Smooth muscle cell (in vitro differentiated cells): Measurements from ENCODE around the gene ARHGEF28. TPM values are rescaled to one million over a fixed set of nuclear protein-coding genes. Genes with fewer than 3 reads are reported as not detected.

ENCODE experiments used
- DNase-seq: peaks from one replicate; lab custom pipeline; 2025; ENCODE audit not compliant: unreplicated experiment; lab: John Stamatoyannopoulos, UW
- H2AFZ ChIP-seq: fragments of 200-600 bp; sonication (generic); 2 replicates; pipeline ENCODE4 v1.6.0; 2016; ENCODE audit warnings: antibody characterized with exemption, low read depth, mild to moderate bottlenecking
- H3F3A ChIP-seq: fragments of 200-600 bp; sonication (generic); 2 replicates; pipeline ENCODE4 v1.6.0; 2017; ENCODE audit warnings: antibody characterized with exemption, low read depth
- H3K27ac ChIP-seq: fragments of 200-600 bp; sonication (generic); 2 replicates; pipeline ENCODE4 v1.5.1; 2016; ENCODE audit warnings: low read depth, mild to moderate bottlenecking
- H3K27me3 ChIP-seq: fragments of 200-600 bp; sonication (generic); 2 replicates; pipeline ENCODE4 v1.6.1; 2016; ENCODE audit warnings: low read depth, mild to moderate bottlenecking
- H3K36me3 ChIP-seq: fragments of 200-600 bp; sonication (generic); 2 replicates; pipeline ENCODE4 v1.5.1; 2016; ENCODE audit warnings: low read depth
- H3K4me1 ChIP-seq: fragments of 200-600 bp; sonication (generic); 2 replicates; pipeline ENCODE4 v1.5.1; 2016; ENCODE audit warnings: low read depth
- H3K4me2 ChIP-seq: fragments of 200-600 bp; sonication (generic); 2 replicates; pipeline ENCODE4 v1.6.0; 2016; ENCODE audit warnings: mild to moderate bottlenecking
- H3K4me3 ChIP-seq: fragments of 200-600 bp; sonication (generic); 2 replicates; pipeline ENCODE4 v1.5.1; 2016; ENCODE audit warnings: mild to moderate bottlenecking
- H3K79me2 ChIP-seq: fragments of 200-600 bp; sonication (generic); 2 replicates; pipeline ENCODE4 v1.6.0; 2016; ENCODE audit warnings: low read depth, mild to moderate bottlenecking
- H3K9ac ChIP-seq: fragments of 200-600 bp; sonication (generic); 2 replicates; pipeline ENCODE4 v1.6.0; 2016; ENCODE audit warnings: low read depth
- H3K9me3 ChIP-seq: fragments of 200-600 bp; sonication (generic); replicated peaks from 2 replicates; pipeline ENCODE4 v1.5.1; 2016; ENCODE audit warnings: low read depth
- H4K20me1 ChIP-seq: fragments of 200-600 bp; sonication (generic); 2 replicates; pipeline ENCODE4 v1.6.0; 2016; ENCODE audit warnings: low read depth
- CTCF ChIP-seq: fragments of 200-600 bp; sonication (generic); IDR thresholded peaks from 2 replicates; pipeline ENCODE4 v1.5.1; 2017; ENCODE audit warnings: borderline replicate concordance, mild to moderate bottlenecking, antibody characterized with exemption; ENCODE audit not compliant: insufficient read depth, poor library complexity, severe bottlenecking
- WGBS: methylation state at CpG from one replicate; pipeline ENCODE4 v1.1.7; 2016; ENCODE audit warnings: low lambda C conversion rate; 5-methylcytosine and 5-hydroxymethylcytosine counted together
- polyA plus RNA-seq: library from polyadenylated mRNA; unstranded; fragments of >200 nt; fragmentation: Nextera tagmentation; extraction: Ambion mirVana; gene quantifications from 2 replicates; pipeline ENCODE4 v1.2.1, GENCODE V29; 2016
- total RNA-seq: library from RNA; depleted of rRNA; stranded (reverse); fragments of >200 nt; gene quantifications from 2 replicates; pipeline ENCODE4 v1.2.3, GENCODE V29; 2014

Gene ARHGEF28
- total and polyA plus RNA-seq, 2 experiments from 2014 or later: 0.19 to 0.90 TPM

DNA sequence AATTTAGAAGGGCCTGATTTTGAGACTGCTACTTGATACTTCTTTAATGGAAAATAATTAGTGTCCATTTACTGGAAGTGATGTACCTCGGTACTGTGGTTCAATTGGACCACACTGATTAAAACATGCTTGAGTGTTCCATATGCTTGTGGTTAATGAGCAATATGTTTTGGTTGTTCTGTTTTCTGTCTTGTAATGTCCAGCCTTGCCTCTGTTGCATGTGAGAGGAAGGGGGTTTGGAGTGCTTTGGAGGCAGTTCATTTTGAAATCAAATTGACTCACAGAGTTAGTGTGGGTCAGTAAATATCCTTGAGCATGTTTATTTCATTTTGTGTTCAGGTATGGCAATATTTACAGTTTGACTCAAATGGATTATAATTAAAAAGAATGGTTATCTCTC, 334.4 kb downstream of the ARHGEF28 start:
- Histone ChIP-seq H3K4me2 (no peak overlapping the region), H3F3A (no peaks in the 10 kb centered on the region), H3K27ac (no peak overlapping the region), H3K9me3 (no peaks in the 10 kb centered on the region), H3K27me3 (no peaks in the 10 kb centered on the region), H3K9ac (no peak overlapping the region), H3K79me2 (no peaks in the 10 kb centered on the region), H3K36me3 (no peaks in the 10 kb centered on the region), H2AFZ (no peak overlapping the region), H3K4me3 (no peak overlapping the region), H4K20me1 (no peaks in the 10 kb centered on the region), H3K4me1 (no peaks in the 10 kb centered on the region)
- no peak for DNase-seq
- 31% methylated on average over 1 of the region's 1 CpG for WGBS
- no peak for TF ChIP-seq CTCF

DNA sequence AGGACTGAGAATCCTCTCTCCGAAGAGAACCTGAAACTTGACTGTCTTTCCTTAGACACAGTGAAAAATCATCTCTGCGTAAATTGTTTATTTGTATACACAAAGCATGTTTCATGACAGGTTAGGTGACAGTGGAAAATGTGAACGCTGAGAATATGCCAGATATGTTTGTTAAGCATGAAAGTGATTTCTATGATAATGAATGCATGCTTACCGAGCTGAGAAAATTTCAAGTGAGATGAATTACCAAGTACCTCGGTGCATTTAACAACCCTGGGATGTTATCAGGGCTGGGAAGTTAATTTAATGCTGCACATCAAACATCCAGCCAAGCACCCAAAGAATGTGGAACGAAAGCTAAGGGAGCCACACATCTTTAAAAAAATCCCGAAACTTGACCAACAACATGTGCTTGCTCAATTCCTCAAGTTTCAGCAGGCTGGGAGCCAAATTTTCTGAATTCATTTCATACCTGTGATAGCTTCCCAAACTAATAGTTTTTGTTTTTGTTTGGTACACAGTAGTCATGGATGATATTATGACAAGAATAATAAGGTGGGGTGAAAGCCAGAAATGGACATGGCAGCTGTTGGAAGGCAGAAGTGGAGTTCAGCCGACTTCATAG, 336.9 kb downstream of the ARHGEF28 start:
- H3K9me3 ChIP-seq: no peaks in the 10 kb centered on the region
- no peaks in the 10 kb centered on the region for H4K20me1 ChIP-seq
- DNase-seq: no peak
- no peak overlapping the region for H3K9ac ChIP-seq
- H3K27me3 ChIP-seq: no peaks in the 10 kb centered on the region
- no peaks in the 10 kb centered on the region for H3K4me1 ChIP-seq
- H2AFZ ChIP-seq: no peak overlapping the region
- H3K4me2 ChIP-seq: no peak overlapping the region
- no peak overlapping the region for H3K4me3 ChIP-seq
- H3K79me2 ChIP-seq: no peaks in the 10 kb centered on the region
- WGBS: 82% methylated on average over 8 of the region's 8 CpGs
- TF ChIP-seq CTCF: no peak
- H3K27ac ChIP-seq: no peak overlapping the region
- H3F3A ChIP-seq: no peaks in the 10 kb centered on the region
- H3K36me3 ChIP-seq: no peaks in the 10 kb centered on the region

DNA sequence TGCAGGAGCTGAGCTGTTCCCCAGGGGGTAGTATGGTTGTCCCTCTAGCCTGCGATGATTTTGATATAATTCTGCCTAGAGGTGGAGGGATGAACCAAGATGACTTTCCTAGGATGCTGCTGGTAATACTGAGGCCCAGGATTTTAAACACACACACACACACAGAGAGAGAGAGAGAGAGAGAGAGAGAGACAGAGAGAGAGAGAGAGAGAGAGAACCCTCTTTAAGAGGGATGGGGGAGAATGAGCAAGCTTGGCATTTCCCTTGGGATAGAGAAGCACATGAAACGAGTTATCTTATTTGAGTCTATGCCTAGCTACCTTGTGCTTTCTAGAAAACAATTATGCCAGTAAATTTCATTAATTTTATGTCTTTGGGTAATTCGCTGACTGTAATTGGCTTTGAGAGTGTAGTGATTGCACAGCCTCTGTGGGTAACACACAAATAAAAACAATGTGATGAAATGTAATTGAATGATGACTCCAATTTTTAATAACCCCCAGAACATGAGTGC, 338.4 kb downstream of the ARHGEF28 start:
- Histone ChIP-seq H3F3A (no peaks in the 10 kb centered on the region), H3K79me2 (no peaks in the 10 kb centered on the region), H3K27ac (no peak overlapping the region), H3K27me3 (no peaks in the 10 kb centered on the region), H3K4me3 (no peak overlapping the region), H2AFZ (no peak overlapping the region), H4K20me1 (no peaks in the 10 kb centered on the region), H3K4me1 (peaks cover 10% of the 10 kb centered on the region), H3K9me3 (no peaks in the 10 kb centered on the region), H3K36me3 (no peaks in the 10 kb centered on the region), H3K9ac (no peak overlapping the region), H3K4me2 (no peak overlapping the region)
- 78% methylated on average over 3 of the region's 3 CpGs for WGBS
- no peak for TF ChIP-seq CTCF
- no peak for DNase-seq

- Histone ChIP-seq H3F3A (peaks cover 3% of the 10 kb centered on the region), H3K36me3 (no peaks in the 10 kb centered on the region), H3K4me3 (no peak overlapping the region), H3K27me3 (no peaks in the 10 kb centered on the region), H3K27ac (no peak overlapping the region), H4K20me1 (no peaks in the 10 kb centered on the region), H3K9ac (no peak overlapping the region), H3K9me3 (no peaks in the 10 kb centered on the region), H3K4me1 (peaks cover 11% of the 10 kb centered on the region), H3K4me2 (no peak overlapping the region), H3K79me2 (no peaks in the 10 kb centered on the region), H2AFZ (no peak overlapping the region)
- no peak for TF ChIP-seq CTCF
- no peak for DNase-seq
- 86% methylated on average over 3 of the region's 3 CpGs for WGBS
These were observed 340.5 kb downstream of the ARHGEF28 start for GRCh38 chr5:73966451-73966850.
